Uterus (tissue), 2 donors: Measurements from ENCODE around the gene RNF167.

Experiments used
- CTCF ChIP-seq, 4 experiments: fragments of 200-600 bp in 2 of 4; fragments of 450-650 bp in 2 of 4; sonication (generic) in 2 of 4; IDR thresholded peaks; one replicate each; pipeline ENCODE4 v1.5.1; 2016 to 2019; ENCODE audit warnings: antibody characterized with exemption in 4 of 4, mild to moderate bottlenecking in 2 of 4, moderate library complexity in 1 of 4
- POLR2A ChIP-seq, 2 donors: fragments of 450-650 bp; IDR thresholded peaks; one replicate each; pipeline ENCODE4 v1.6.1; 2016; ENCODE audit warnings: antibody characterized with exemption in 2 of 2, mild to moderate bottlenecking in 1 of 2, moderate library complexity in 1 of 2

DNA sequence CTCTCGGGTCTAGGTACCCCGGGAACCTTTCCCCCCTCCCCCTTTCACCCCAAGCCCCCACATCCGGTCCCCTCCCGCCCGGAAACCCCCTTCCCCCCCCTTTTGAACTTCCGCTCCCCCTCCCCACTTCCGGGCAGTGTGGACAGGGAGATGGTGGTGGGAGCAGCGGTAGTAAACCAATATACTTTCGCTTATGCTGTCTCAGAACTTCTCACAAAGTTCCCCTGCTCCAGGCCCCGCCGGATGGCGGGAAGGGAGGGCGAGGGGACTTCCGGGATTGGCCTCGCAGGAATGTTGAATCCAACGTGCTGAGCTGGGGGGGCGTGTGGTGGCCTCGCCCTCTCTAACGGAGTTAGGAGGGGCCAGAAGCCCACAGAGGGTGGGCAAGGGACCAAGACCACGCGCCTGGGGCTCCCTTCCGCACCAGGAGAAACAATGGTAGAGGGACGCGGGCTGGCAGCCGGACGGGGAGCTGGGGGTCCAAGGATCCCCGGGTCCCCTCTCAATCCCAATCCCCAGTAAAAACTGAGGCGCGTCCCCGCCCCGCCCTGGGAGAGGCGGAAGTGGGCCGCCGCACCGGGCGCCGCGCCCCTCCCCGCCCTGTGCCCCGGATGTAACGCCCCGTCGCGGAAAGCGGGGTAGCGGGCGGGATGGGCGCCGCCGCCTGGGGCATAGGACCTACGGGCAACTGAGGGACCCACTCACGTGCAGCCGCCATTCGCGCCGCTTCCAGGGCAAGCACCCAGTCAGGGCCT is 7.5 kb downstream of the RNF167 start:
- TF ChIP-seq CTCF (IDR thresholded peaks at IDR 0.05) (no peak), POLR2A (IDR thresholded peaks at IDR 0.05) (peak in 1 of 2 donors; percentile 5)
